Measurements from ENCODE around the gene GNAO1. TPM values are rescaled to one million over a fixed set of nuclear protein-coding genes. Genes with fewer than 3 reads are reported as not detected.
A peak's percentile ranks its signal among the peaks of the same experiment; 100 is the strongest.

GNAO1 gene
- total RNA-seq, 1 donor = under 0.01 TPM

DNA sequence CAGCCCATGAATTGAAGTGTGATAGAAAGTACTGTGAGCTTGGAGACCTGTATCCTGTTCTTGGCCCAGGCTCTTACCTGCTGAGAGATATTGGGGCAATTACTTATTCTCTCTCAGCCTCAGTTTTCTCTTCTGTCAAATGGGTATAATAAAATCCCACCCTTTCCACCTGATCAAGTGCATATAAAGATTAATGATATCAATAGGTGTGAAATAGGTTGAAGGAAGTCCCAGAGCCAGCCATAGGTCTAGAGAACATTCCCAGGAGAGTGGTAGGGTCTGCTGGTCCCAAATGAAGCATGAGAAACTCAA is 81.2 kb downstream of the GNAO1 start:
- no peak overlapping the region for H3K4me3 ChIP-seq (ENCODE audit: low read depth, low read length)
- DNase-seq (ENCODE audit: low read depth) = no peak
- TF ChIP-seq, protein P1, sequence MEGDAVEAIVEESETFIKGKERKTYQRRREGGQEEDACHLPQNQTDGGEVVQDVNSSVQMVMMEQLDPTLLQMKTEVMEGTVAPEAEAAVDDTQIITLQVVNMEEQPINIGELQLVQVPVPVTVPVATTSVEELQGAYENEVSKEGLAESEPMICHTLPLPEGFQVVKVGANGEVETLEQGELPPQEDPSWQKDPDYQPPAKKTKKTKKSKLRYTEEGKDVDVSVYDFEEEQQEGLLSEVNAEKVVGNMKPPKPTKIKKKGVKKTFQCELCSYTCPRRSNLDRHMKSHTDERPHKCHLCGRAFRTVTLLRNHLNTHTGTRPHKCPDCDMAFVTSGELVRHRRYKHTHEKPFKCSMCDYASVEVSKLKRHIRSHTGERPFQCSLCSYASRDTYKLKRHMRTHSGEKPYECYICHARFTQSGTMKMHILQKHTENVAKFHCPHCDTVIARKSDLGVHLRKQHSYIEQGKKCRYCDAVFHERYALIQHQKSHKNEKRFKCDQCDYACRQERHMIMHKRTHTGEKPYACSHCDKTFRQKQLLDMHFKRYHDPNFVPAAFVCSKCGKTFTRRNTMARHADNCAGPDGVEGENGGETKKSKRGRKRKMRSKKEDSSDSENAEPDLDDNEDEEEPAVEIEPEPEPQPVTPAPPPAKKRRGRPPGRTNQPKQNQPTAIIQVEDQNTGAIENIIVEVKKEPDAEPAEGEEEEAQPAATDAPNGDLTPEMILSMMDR (IDR thresholded peaks at IDR 0.05; ENCODE audit: insufficient read depth, low read depth, low read length) = no peak

DNA sequence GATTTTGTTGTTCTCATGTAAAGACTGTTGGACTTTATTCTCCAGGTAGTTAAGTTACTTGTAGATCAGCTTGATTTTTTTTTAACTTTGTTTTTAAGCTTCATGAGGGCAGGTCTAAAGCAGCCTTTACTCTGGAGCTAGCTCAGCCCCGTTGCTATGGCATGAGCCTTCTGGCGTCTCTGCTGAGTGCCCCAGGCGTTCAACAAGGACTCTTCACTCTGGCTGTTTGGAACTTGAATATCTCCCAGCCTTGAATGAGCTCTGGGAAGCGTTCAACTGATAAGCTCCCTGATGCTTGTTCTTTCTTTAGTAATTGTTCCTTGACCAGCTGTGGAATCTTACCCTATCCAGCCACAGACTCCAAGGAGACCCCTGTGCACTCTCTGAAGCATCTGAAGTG is 82.3 kb downstream of the GNAO1 start:
- TF ChIP-seq, protein P1 (IDR thresholded peaks at IDR 0.05; ENCODE audit: insufficient read depth, low read depth, low read length) = no peak
- H3K4me3 ChIP-seq (ENCODE audit: low read depth, low read length) = no peak overlapping the region
- no peak for DNase-seq (ENCODE audit: low read depth)

DNA sequence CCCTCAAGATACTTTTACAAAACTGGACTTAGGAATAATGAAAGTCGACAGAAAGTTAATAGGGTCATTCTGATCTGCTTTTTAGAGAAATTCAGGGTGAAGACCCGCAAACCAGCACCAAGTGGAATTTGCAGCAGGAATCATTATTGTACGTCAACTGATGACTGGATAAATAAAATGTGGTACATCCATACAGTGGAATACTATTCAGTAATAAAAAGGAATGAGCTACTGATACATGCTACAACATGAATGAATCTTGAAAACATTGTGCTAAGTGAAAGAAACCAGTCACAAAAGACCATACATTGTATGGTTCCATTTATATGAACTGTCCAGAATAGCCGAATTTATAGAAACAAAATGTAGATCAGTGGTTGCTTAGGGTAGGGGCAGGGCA is 83.1 kb downstream of the GNAO1 start:
- DNase-seq (ENCODE audit: low read depth) = no peak
- TF ChIP-seq, protein P1 (IDR thresholded peaks at IDR 0.05; ENCODE audit: insufficient read depth, low read depth, low read length) = no peak
- H3K4me3 ChIP-seq (ENCODE audit: low read depth, low read length) = no peak overlapping the region

DNA sequence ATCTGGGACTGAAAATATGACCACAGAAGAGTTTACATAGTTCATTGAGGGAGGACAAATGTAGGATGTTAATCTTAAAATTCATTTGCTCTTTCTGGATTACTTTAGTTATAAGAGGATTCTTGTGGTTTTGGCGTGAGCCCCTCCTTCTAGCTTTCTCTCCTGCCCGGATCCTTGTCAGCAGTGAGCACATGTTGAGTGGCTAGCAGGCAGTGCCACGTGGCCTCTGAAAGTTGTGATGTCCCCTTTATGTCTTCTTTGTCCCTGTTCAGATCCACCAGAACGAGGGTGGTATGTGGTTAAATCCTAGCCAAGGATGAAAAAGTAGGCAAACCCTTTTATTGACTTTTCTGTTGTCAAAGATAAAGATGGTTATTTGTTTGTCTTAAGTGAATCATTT is 83.8 kb downstream of the GNAO1 start:
- TF ChIP-seq, protein P1 (IDR thresholded peaks at IDR 0.05; ENCODE audit: insufficient read depth, low read depth, low read length) = no peak
- no peak overlapping the region for H3K4me3 ChIP-seq (ENCODE audit: low read depth, low read length)
- DNase-seq (ENCODE audit: low read depth) = no peak

DNA sequence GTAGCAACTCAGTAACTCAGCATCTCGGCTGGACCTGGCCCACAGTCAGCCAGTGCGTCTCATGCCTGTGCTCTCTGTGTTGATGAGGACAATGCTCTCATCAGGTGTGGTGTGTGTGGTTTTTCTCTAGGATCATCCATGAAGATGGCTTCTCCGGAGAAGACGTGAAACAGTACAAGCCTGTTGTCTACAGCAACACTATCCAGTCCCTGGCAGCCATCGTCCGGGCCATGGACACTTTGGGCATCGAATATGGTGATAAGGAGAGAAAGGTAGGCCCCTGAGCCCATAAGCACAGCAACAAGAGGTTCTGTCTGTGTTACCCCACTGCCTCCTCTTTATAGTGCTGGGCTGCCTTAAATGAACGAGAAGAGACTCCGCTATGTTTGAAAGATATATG is 84.5 kb downstream of the GNAO1 start:
- TF ChIP-seq, protein P1 (IDR thresholded peaks at IDR 0.05; ENCODE audit: insufficient read depth, low read depth, low read length) = no peak
- no peak for DNase-seq (ENCODE audit: low read depth)
- no peak overlapping the region for H3K4me3 ChIP-seq (ENCODE audit: low read depth, low read length)

DNA sequence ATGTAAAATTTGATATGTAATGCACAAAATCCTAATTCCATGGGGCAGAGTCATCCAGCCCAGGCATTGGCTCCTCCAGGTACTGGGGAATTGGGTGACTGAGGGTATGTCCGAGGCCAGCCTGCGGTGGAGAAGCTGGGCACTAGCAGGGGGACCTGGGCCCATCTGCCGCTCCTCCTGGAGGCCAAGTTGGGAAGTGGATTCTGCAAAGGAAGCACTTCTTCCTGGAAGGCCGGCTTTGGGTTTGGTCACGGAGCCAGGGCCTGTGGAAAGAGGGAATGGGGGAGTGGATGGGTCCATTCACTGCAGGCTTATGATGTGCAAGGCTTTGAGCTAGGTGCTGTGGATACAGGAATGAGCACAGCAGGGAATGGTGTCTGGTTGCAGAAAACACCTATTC is 85.8 kb downstream of the GNAO1 start:
- DNase-seq (ENCODE audit: low read depth) = no peak
- TF ChIP-seq, protein P1 (IDR thresholded peaks at IDR 0.05; ENCODE audit: insufficient read depth, low read depth, low read length) = peak; percentile 36
- H3K4me3 ChIP-seq (ENCODE audit: low read depth, low read length) = no peak overlapping the region

DNA sequence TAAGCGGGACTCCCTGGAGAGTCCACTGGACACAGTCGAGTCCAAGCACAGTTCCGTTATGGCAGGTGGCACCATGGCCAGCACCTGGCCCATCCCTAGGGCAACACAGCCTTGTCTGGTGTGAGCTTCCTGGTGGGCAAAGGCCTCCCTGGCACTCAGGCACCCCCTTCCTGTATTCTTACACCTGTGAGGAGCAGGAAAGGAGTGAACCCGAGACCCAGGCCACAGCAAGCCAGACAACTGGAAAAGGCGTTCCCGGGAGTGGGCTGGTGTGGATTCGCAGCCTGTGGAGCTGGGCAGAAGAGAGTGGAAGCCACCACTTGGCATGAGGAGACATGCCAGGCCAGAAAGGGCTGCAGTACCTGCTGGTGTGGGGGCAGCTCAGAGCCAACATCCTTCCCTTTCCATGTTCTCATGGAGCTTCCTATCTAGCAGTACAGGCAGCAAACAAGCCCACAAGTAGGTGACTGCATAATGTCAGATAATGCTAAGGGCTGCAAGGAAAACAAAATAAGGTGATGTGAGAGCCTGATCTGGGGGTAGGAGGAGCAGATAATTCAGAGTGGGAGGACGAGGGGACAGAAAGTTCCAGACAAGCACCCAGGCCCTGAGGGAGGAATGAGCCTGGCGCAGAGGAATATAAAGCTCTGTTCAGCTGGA is 87.0 kb downstream of the GNAO1 start:
- H3K4me3 ChIP-seq (ENCODE audit: low read depth, low read length) = no peak overlapping the region
- TF ChIP-seq, protein P1 (IDR thresholded peaks at IDR 0.05; ENCODE audit: insufficient read depth, low read depth, low read length) = no peak
- no peak for DNase-seq (ENCODE audit: low read depth)

Data from fibroblast of villous mesenchyme (primary cell).